GM21390 (cell line): ENCODE measurements around the gene TMPRSS9.
"Not testable (repeated sequence)": the region's sequence is repeated elsewhere in the genome, so short reads cannot be mapped to it uniquely, and the experiment has no call there.

Source experiments
- ATAC-seq: cut with Tn5 transposase; IDR thresholded peaks from one replicate; pipeline ENCODE4 v1.9.1; 2021; ENCODE audit not compliant: unreplicated experiment

Gene TMPRSS9

GRCh38 chr19:2341244-2341751 lies 18.8 kb upstream of the TMPRSS9 start:
- no peak for ATAC-seq

- no peak for ATAC-seq
Observed at GRCh38 chr19:2341982-2342381, 18.1 kb upstream of the TMPRSS9 start.

DNA sequence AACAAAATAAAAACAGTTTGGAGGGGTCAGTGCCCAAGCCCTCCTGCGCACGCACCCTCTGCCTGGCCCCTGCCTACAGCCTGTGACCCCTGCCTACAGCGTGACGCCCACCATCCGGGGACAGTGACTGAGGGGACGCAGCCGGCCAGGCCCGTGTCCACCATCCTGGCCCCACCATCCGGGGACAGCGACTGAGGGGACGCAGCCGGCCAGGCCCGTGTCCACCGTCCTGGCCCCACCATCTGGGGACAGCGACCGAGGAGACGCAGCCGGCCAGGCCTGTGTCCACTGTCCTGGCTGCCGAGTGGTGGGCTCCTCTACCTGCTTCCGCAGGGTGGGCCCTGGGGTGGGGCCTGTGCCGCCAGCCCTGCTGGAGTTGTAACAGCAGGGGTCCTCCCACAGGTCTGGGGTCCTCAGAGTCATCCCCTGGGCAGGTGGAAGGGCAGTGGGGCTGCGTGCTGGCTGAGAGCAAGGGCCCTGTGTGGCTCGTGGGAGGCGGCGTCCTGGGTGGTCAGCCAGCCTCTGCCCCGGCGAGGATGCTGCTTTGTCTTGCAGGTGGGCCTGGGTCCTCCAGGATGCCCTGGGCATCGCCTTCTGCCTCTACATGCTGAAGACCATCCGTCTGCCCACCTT lies 17.3 kb upstream of the TMPRSS9 start:
- no peak for ATAC-seq

DNA sequence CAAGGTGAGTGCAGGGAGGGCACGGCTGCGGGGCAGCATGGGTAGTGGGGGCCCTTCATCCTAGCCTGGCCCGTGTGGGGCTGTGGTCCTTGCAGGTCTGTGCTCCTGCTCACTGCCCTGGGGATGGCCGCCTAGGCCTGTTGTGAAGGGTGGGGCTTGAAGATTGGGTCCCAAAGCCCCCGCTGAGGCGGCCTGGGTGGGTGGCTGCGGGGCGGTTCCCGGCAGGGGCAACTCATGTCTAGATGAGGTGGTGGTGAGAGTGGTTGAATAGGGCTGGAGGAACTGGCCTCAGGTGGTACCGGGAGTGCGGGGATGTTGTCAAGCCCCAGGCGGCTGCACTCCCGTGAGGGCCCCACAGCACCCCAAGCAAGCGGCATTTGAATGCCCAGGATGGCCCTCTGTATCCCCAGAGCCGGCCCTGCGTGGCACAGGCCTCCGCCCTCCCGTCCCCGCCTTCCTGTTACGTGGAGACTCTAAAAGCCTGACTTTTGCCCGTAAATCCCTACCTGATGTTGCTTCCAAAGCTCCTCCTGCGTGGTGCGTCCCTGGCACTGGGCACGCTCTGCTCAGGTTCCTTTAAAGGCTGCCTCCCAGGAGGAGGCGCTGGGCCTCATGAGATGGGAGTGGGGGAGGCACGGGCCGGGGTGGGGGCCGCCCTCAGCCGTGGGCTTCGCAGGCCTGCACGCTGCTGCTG lies 16.6 kb upstream of the TMPRSS9 start:
- no peak for ATAC-seq

DNA sequence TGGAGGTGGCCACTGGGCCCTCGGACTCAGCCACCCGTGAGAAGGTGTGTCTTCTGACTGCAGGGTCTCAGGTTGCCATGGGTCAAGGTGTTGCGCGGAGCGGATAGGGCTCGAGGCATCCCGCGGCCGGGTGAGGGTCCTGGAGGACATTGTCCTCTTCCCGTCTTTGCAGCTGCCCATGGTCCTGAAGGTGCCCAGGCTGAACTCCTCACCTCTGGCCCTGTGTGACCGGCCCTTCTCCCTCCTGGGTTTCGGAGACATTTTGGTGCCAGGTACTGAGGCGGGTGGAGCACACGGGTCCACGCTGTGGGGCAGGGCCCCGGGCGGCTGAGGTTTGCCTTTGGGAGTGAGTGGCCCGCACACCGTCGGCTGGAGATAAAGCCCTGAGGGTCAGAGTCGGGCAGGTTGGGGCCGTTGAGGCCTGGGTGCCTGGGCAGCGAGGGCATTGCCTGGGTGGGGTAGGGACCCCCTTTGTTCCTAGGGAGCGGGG lies 15.6 kb upstream of the TMPRSS9 start:
- ATAC-seq = no peak

DNA sequence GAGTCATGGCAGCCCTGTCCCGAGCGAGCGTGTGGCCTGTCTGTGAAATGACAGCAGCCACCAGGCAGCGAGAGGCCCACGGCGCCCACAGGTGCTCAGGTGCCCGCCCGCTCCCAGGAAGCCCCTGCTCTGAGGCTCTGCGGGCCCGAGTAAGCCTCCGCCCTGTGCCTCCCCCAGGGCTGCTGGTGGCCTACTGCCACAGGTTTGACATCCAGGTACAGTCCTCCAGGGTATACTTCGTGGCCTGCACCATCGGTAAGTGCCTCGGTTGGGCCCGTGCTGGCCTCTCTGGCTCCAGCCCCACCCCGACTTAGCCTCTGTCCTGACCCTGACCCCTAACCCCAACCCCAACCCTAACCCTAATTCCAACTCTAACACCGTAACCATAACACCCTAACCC lies 15.0 kb upstream of the TMPRSS9 start:
- no peak for ATAC-seq

- no peak for ATAC-seq
Observed at GRCh38 chr19:2345794-2346663, 14.0 kb upstream of the TMPRSS9 start.

- not testable (repeated sequence) for ATAC-seq
Observed at GRCh38 chr19:2349818-2350217, 10.2 kb upstream of the TMPRSS9 start.

DNA sequence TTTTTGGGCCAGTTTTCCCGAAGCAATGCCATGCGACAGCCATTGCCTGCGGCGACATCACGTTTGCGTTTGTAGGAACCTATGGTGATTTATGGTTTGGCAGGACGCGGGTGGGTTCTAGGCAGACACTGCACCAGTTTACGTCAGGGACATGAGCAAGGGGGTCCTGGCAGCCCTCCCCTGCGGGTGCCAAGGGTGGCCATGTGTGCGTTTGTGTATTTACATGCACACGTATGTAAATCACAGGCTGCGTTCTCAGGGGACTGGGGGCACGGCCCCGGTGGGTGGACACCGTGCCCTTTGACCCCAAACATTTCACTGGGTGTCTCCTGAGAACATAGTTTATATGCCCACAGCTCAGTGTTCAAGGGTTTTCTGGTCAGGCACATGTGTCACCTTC lies 9.4 kb upstream of the TMPRSS9 start:
- no peak for ATAC-seq

DNA sequence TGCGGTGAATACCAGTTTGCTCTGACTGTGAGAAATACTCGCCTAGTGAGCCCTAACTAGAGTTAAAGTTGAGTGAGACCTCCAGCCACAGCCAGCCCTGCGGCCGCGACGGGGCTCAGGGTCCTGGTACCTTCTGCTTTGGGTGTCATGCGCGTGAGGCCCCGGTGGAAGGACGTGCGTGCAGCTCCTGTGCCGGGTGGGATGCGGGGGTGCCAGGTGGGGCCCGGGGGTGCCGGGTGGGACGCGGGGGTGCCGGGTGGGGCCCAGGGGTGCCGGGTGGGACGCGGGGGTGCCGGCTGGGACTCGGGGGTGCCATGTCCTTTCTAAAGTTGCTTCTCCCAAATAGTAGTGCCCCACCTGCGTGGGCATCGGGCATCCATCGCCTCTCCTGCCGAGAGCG lies 8.5 kb upstream of the TMPRSS9 start:
- ATAC-seq = no peak

DNA sequence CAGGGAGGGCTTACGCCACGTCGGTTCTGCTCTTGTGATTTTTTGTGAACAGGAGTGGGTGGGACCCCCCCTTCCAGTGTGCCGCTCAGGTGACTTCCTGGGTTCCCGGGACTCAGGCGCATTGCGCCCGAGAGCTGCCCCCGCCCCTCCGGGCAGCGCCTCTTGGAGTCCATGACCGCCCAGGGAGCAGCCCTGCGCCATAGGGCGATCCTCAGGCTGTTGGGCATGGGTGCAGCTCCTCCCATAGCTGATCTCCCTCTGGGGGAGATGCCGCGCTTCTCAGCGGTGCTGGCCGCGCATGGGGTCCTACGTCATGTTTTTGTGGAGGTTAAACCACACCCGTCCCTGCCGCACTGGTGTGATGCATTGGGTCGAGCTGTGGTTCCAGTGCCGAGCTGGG lies 7.9 kb upstream of the TMPRSS9 start:
- ATAC-seq = no peak

- ATAC-seq = no peak
Observed at GRCh38 chr19:2353159-2353886, 6.7 kb upstream of the TMPRSS9 start.

- no peak for ATAC-seq
Observed at GRCh38 chr19:2353887-2354592, 6.0 kb upstream of the TMPRSS9 start.

DNA sequence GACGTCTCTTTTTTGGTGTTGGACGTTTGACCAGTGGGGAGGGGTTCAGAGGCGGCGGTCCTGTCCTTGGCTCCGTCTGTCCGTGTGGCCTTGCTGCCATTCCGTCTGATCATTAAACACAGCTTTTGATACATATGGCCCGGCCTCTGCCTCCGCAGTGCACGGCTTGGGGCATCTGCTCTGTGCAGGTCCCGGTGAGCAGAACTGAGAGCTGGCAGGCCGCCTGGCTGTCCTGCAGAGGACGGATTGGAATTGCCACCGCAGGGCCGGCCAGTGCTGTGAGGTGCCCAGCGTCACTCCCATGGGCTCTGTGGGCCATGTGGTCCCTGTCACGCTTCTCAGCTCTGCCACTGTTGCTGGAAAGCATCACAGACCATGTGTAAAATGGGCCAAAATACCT lies 5.4 kb upstream of the TMPRSS9 start:
- no peak for ATAC-seq

DNA sequence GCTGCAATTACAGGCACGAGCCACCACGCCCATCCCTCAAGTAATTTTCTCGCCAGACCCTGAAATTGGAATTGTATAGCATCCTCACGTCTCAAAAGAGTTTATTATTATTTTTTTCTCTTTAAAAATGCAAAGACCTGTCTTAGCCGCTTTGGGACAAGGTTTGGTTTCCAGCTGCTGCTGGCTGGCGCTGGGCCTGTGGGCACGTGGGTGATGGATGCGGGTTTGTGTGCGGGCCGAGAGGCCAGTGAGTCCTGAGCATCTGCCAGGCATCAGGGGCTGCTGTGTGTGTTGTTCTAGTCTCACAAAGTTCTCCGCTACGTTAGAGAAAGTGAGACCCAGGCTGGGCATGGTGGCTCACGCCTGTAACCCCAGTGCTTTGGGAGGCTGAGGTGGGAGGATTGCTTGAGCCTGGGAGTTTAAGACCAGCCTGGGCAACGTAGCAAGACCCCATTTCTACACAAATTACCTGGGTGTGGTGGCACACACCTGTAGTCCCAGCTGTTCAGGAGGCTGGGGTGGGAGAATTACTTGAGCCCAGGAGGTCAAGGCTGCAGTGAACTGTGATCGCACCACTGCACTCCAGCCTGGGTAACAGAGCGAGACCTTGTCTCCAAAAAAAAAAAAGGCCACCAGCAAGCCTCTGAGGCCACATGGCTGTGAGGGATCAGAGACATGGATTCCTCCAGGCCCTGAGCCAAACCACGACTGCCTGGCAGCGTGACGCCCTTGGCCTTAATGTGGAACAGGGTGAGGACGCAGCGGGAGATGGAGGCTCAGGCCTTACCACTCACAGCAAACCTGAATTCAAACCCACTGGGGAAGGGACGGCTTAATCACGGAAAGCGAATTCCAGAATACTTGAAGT lies 4.7 kb upstream of the TMPRSS9 start:
- no peak for ATAC-seq

- no peak for ATAC-seq
Observed at GRCh38 chr19:2356036-2356646, 3.9 kb upstream of the TMPRSS9 start.

- no peak for ATAC-seq
Observed at GRCh38 chr19:2357279-2358206, 2.5 kb upstream of the TMPRSS9 start.
